AG10803 (cell line): ENCODE results near the gene GPR143.
"Not testable (repeated sequence)": the region's sequence is repeated elsewhere in the genome, so short reads cannot be mapped to it uniquely, and the experiment has no call there.

ENCODE experiments used
- DNase-seq: peaks from one replicate; pipeline ENCODE4 v3.0.0; 2010; ENCODE audit warnings: low read depth
- H3K4me3 ChIP-seq: 2 replicates; pipeline ENCODE4 v1.5.1; 2011; ENCODE audit warnings: mild to moderate bottlenecking, low read length, control low read depth
- TF ChIP-seq, protein P1 (sequence below): conservative IDR thresholded peaks from 2 replicates; pipeline ENCODE4 v1.5.1; 2011; ENCODE audit warnings: mild to moderate bottlenecking, low read length, control low read depth, inconsistent platforms

Gene GPR143

GRCh38 chrX:9765737-9766097, at the start of gene GPR143:
GPR143 (minus strand) TSS chrX:9765847; CDS start chrX:9765817, 30 bp downstream.
- DNase-seq = no peak
- TF ChIP-seq, protein P1, sequence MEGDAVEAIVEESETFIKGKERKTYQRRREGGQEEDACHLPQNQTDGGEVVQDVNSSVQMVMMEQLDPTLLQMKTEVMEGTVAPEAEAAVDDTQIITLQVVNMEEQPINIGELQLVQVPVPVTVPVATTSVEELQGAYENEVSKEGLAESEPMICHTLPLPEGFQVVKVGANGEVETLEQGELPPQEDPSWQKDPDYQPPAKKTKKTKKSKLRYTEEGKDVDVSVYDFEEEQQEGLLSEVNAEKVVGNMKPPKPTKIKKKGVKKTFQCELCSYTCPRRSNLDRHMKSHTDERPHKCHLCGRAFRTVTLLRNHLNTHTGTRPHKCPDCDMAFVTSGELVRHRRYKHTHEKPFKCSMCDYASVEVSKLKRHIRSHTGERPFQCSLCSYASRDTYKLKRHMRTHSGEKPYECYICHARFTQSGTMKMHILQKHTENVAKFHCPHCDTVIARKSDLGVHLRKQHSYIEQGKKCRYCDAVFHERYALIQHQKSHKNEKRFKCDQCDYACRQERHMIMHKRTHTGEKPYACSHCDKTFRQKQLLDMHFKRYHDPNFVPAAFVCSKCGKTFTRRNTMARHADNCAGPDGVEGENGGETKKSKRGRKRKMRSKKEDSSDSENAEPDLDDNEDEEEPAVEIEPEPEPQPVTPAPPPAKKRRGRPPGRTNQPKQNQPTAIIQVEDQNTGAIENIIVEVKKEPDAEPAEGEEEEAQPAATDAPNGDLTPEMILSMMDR = no peak
- H3K4me3 ChIP-seq = no peak within 1 kb of the TSS

DNA sequence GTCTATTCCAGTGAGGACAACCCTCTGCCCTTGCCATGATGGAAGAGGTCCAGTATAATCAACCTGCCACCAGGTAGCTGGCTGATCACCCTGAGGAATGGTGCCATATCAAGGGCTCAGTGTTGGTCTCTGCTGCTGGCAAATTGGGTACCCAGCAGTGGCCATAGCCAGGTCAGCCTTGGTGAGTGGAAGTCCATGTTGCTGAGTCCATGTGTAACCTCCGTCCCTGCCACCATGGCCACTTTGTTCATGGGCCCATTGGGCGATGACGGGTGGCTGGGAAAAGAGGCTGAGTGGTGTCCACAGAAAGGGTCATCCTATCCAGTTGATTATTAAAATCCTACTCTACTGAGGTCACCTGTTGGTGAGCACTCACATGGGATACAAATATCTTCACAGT, 45.4 kb upstream of the GPR143 start:
- DNase-seq, H3K4me3 ChIP-seq: not testable (repeated sequence)

DNA sequence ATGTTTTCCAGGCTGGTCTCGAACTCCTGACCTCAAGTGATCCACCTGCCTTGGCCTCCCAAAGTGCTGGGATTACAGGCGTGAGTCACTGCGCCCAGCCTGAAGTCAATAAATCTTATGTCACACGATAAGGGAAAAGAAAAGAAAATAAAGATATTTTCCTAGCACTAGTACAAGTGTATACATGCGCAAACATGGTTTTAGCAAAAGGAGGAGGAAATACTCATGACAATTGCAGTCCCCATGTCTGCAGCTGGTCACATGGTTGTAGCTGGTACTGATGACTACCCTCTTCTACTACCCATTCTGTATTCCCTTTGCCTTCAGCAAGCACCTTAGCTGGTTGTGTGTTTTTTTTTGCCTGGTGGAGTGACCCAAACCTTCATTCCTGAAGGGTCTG, 44.2 kb upstream of the GPR143 start:
- DNase-seq, H3K4me3 ChIP-seq: not testable (repeated sequence)

- TF ChIP-seq, protein P1 = no peak
- H3K4me3 ChIP-seq = no peak overlapping the region
- DNase-seq = no peak
These were observed 41.9 kb upstream of the GPR143 start for GRCh38 chrX:9807355-9808182.

DNA sequence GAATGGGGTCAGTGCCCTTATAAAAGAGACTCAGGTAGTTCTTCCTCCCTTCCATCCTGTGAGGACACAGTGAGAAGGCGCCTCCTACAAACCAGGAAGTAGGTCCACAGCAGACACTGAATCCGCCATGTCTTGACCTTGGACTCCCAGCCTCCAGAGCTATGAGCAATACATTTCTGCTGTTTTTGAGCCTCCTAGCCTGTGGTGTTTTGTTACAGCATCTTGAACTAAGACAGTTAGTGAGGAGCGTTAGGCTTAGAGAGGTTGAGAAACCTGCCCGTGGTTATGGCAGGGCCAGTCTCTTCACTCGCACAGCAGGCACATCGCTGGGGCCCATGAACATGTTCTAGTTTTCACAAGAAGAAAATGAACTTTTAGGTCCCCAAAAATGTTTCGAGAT, 40.3 kb upstream of the GPR143 start:
- no peak for DNase-seq
- no peak overlapping the region for H3K4me3 ChIP-seq
- TF ChIP-seq, protein P1 = no peak

- TF ChIP-seq, protein P1 = no peak
- no peak overlapping the region for H3K4me3 ChIP-seq
- no peak for DNase-seq
These were observed 38.8 kb upstream of the GPR143 start for GRCh38 chrX:9804444-9804843.

DNA sequence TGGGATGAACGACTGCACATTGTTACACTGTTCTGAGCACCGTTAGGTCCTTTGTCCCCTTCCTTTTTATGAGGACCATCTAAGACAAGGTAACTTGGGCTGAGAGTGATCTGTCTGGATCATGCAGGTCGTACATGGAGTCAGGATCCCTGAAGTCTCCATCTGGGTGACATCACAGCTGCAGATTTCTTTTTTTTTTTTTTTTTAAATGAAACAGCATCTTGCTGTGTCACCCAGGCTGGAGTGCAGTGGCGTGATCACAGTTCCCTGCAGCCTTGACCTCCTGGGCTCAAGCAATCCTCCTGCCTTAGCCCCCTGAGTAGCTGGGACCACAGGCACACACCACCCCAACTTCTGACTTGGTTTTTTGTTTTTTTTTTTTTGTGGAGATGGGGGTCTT, 37.1 kb upstream of the GPR143 start:
- H3K4me3 ChIP-seq = no peak overlapping the region
- no peak for DNase-seq
- TF ChIP-seq, protein P1 = no peak

DNA sequence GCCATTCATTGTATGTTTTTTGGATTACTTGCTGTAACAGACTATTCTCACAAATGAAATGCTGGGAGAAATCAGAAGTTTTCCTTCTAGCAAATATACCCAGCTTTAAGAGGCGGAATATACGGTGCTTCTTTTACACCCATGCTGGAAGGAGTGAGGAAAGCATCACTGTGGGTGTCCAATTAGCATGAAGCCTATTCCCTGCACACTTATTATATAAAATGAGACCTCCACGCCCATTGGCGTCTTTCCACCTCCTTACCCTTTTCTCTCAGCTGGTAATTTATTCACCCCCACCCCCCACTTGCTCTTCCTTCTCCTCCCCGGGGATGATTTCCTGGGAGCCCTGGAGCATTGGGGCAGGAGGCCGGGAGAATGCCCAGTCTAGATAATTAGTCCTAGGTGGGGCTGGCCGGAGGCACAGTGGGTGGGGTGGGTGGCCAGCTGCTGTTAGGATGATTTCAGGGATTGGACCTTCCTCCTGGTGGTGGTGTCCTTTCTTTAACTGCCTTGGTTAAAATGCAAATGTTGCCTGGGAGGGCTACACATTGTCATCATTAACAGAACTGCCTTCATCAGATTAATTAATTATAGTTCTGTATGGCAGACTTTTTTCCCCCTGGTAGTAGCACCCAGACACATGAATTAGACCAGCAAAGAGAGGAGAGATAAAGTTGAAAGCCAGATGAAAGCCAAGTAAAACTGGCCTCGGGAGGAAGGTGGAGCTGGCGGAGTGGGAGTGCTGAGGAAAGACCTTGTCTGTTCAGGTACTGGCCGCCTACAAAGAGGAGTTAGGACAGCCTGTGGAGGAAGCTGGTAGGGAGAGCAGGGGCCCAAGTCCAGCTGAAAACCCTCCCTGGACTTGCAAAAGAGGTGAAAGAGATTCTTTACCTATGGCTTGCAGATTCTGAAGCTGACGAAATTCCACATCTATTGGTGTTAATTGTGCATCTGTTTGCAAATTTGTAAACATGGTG, 32.0 kb upstream of the GPR143 start:
- DNase-seq = no peak
- TF ChIP-seq, protein P1 = no peak
- H3K4me3 ChIP-seq = no peak overlapping the region
